ENCODE results near the gene MATK. TPM values are rescaled to one million over a fixed set of nuclear protein-coding genes. Genes with fewer than 3 reads are reported as not detected.

The MATK gene
- polyA plus RNA-seq, 1 donor: 4.9 TPM

DNA sequence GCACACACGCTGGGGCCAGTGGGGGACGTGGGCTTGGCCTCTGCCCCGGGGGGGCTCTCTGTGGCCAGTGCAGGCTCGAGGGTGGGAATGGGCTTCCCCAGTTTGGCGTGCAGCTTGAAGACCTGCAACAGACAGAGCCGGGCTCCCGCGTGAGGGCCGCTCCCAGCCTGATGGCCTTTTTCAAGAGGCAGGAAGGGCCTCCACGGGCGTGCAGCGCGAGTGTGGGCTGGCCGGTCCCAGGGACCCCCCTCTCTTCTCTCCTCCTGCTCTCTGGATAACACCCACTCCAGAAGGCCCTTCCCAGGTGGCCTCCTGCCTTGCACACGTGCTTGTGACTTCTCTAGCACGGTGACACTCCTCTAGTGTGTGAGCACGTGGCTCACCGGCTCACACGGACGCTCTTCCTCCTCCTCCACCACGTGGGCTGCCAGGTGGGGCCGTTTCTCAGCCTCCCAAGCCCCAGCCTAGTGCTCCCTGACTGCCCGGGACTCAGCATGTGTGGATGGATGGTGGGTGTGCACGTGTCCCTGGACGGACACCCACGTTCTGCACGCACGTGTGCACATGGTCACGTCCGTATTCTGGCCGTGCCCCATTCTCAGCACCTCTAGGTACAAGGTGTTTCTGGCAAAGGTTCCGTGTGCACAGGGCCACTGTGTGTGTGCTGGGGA lies 39.2 kb upstream of the MATK start:
- WGBS (ENCODE audit: insufficient coverage, low lambda C conversion rate): no CpG with 5 or more reads among the region's 32 CpGs
- no peaks in the 10 kb centered on the region for H3K36me3 ChIP-seq (ENCODE audit: control insufficient read depth, insufficient read depth, low read length)
- no peak for DNase-seq
- no peak overlapping the region for H3K4me3 ChIP-seq (ENCODE audit: low read length)
- no peaks in the 10 kb centered on the region for H3K4me1 ChIP-seq (ENCODE audit: control insufficient read depth, insufficient read depth, low read length)
- H3K27me3 ChIP-seq (ENCODE audit: control insufficient read depth, insufficient read depth, low read length): peaks cover 7% of the 10 kb centered on the region
- H3K27ac ChIP-seq (ENCODE audit: low read length): no peak overlapping the region
- no peaks in the 10 kb centered on the region for H3K9me3 ChIP-seq (ENCODE audit: control insufficient read depth, low read depth, low read length)

GRCh38 chr19:3823350-3823713 lies 37.2 kb upstream of the MATK start:
- Histone ChIP-seq H3K27ac (ENCODE audit: low read length) (no peak overlapping the region), H3K4me1 (ENCODE audit: control insufficient read depth, insufficient read depth, low read length) (no peaks in the 10 kb centered on the region), H3K9me3 (ENCODE audit: control insufficient read depth, low read depth, low read length) (no peaks in the 10 kb centered on the region), H3K4me3 (ENCODE audit: low read length) (no peak overlapping the region), H3K36me3 (ENCODE audit: control insufficient read depth, insufficient read depth, low read length) (no peaks in the 10 kb centered on the region), H3K27me3 (ENCODE audit: control insufficient read depth, insufficient read depth, low read length) (peaks cover 7% of the 10 kb centered on the region)
- no CpG with 5 or more reads among the region's 10 CpGs for WGBS (ENCODE audit: insufficient coverage, low lambda C conversion rate)
- DNase-seq: no peak

DNA sequence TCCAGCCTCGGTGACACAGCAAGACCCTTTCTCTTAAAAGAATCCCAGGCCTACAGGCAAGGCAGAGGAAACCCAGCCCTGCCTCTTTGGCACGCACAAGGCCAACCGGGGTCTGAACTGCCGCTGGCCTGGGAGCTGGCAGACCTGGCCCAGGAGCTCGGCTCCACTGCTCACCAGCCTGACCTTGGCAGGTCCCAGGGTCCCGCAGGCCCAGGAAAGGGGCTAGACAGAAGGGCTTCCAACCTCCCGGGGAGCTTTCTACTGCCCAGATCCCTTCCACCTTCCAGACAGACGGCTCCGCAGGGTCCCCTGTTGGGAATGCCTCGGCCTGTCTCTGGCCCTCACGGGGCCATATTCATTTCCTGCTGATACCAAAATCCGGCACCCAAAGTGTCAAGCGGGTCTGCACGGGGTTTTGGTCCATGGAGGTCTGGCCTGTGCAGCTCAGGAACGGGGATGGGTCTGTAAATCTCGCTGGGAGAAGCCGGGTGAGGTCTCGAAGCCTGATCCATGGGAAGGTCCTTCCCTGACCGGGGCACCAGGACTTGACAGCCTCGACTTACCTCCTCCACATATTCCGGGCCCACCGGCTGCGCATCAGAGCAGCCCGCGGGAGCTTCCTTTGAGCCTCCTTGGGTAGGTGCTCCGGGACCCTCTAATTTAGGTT lies 36.6 kb upstream of the MATK start:
- DNase-seq: no peak
- Histone ChIP-seq H3K36me3 (ENCODE audit: control insufficient read depth, insufficient read depth, low read length) (no peaks in the 10 kb centered on the region), H3K27ac (ENCODE audit: low read length) (no peak overlapping the region), H3K4me1 (ENCODE audit: control insufficient read depth, insufficient read depth, low read length) (no peaks in the 10 kb centered on the region), H3K4me3 (ENCODE audit: low read length) (no peak overlapping the region), H3K27me3 (ENCODE audit: control insufficient read depth, insufficient read depth, low read length) (peaks cover 7% of the 10 kb centered on the region), H3K9me3 (ENCODE audit: control insufficient read depth, low read depth, low read length) (no peaks in the 10 kb centered on the region)
- WGBS (ENCODE audit: insufficient coverage, low lambda C conversion rate): no CpG with 5 or more reads among the region's 26 CpGs

GRCh38 chr19:3821857-3822364 lies 35.7 kb upstream of the MATK start:
- peak; percentile 28 to 56 for DNase-seq
- no peak overlapping the region for H3K4me3 ChIP-seq (ENCODE audit: low read length)
- WGBS (ENCODE audit: insufficient coverage, low lambda C conversion rate): no CpG with 5 or more reads among the region's 43 CpGs

GRCh38 chr19:3821156-3821555 lies 35.0 kb upstream of the MATK start:
- Histone ChIP-seq H3K9me3 (ENCODE audit: control insufficient read depth, low read depth, low read length) (no peaks in the 10 kb centered on the region), H3K4me1 (ENCODE audit: control insufficient read depth, insufficient read depth, low read length) (no peaks in the 10 kb centered on the region), H3K27me3 (ENCODE audit: control insufficient read depth, insufficient read depth, low read length) (peaks cover 7% of the 10 kb centered on the region), H3K4me3 (ENCODE audit: low read length) (no peak overlapping the region), H3K27ac (ENCODE audit: low read length) (no peak overlapping the region), H3K36me3 (ENCODE audit: control insufficient read depth, insufficient read depth, low read length) (no peaks in the 10 kb centered on the region)
- DNase-seq: no peak
- 100% methylated on average over 1 of the region's 23 CpGs for WGBS (ENCODE audit: insufficient coverage, low lambda C conversion rate)

More at GRCh38 chr19:3821857-3822364, 35.7 kb upstream of the MATK start:
- Histone ChIP-seq H3K27me3 (ENCODE audit: control insufficient read depth, insufficient read depth, low read length) (peaks cover 7% of the 10 kb centered on the region), H3K4me1 (ENCODE audit: control insufficient read depth, insufficient read depth, low read length) (no peaks in the 10 kb centered on the region), H3K27ac (ENCODE audit: low read length) (no peak overlapping the region), H3K36me3 (ENCODE audit: control insufficient read depth, insufficient read depth, low read length) (no peaks in the 10 kb centered on the region), H3K9me3 (ENCODE audit: control insufficient read depth, low read depth, low read length) (no peaks in the 10 kb centered on the region)

DNA sequence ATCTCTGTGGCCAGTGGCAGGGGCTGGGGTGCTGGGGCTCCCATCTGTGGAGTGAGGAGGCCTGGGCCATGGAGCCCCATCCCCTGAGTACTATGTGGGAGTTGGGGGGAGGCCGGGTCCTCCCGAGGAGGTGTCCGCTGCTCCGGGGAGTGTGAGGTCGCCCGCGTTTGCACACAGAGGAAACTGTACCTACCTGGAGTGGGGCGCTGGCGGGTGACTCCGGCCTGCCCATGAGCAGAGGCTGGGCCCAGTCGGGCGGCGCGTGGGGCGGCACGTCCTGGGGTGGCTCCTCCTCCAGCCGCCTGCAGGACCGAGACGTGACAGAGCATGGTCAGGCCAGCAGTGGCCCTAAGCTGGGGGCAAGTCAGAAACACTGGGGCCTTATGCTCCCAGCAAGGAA lies 33.8 kb upstream of the MATK start:
- no peaks in the 10 kb centered on the region for H3K4me1 ChIP-seq (ENCODE audit: control insufficient read depth, insufficient read depth, low read length)
- WGBS (ENCODE audit: insufficient coverage, low lambda C conversion rate): no CpG with 5 or more reads among the region's 19 CpGs
- H3K27me3 ChIP-seq (ENCODE audit: control insufficient read depth, insufficient read depth, low read length): peaks cover 7% of the 10 kb centered on the region
- no peak for DNase-seq
- no peak overlapping the region for H3K4me3 ChIP-seq (ENCODE audit: low read length)
- no peaks in the 10 kb centered on the region for H3K9me3 ChIP-seq (ENCODE audit: control insufficient read depth, low read depth, low read length)
- no peaks in the 10 kb centered on the region for H3K36me3 ChIP-seq (ENCODE audit: control insufficient read depth, insufficient read depth, low read length)
- no peak overlapping the region for H3K27ac ChIP-seq (ENCODE audit: low read length)

DNA sequence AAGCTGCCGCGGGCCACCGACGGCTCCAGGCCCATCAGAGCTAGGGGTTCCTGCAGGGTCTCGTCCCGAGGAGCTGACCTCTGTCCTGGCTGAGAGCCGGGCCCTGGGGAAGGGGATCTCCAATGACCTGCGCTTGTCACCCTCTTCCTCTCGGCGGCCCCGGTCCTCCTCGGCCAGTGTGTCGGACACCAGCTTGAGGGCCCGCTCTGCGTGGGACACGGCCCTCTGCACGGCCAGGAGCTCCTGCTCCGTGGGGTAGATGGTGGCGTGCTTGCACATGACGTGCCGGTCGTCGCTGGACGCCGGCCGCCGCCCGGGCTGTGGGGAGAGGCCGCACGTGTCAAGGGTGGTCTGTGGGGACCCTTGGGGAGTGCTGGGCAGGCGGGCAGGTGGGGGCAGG lies 32.7 kb upstream of the MATK start:
- Histone ChIP-seq H3K4me1 (ENCODE audit: control insufficient read depth, insufficient read depth, low read length) (no peaks in the 10 kb centered on the region), H3K36me3 (ENCODE audit: control insufficient read depth, insufficient read depth, low read length) (no peaks in the 10 kb centered on the region), H3K9me3 (ENCODE audit: control insufficient read depth, low read depth, low read length) (no peaks in the 10 kb centered on the region), H3K27ac (ENCODE audit: low read length) (no peak overlapping the region), H3K4me3 (ENCODE audit: low read length) (no peak overlapping the region), H3K27me3 (ENCODE audit: control insufficient read depth, insufficient read depth, low read length) (peaks cover 7% of the 10 kb centered on the region)
- no CpG with 5 or more reads among the region's 31 CpGs for WGBS (ENCODE audit: insufficient coverage, low lambda C conversion rate)
- DNase-seq: no peak

DNA sequence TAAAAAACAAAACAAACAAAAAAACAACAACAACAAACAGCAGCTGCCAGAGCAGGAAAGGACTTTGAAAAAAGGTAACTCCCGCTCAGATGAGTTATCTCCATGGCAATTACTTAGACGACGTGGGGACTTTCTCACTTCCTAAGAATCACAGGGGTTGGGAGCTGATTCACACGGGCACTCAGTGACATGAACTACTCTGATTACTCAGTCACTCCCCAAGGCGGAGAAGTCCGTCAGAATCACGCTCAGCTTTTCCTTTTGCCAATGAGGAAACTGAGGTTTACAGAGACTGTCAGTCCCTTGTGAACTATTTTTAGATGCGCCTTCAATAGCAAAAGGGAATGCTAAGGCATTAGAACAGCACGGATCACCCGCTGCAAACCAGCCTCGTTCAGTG lies 32.3 kb upstream of the MATK start:
- WGBS (ENCODE audit: insufficient coverage, low lambda C conversion rate): 60% methylated on average over 1 of the region's 11 CpGs
- Histone ChIP-seq H3K27ac (ENCODE audit: low read length) (no peak overlapping the region), H3K36me3 (ENCODE audit: control insufficient read depth, insufficient read depth, low read length) (no peaks in the 10 kb centered on the region)

DNA sequence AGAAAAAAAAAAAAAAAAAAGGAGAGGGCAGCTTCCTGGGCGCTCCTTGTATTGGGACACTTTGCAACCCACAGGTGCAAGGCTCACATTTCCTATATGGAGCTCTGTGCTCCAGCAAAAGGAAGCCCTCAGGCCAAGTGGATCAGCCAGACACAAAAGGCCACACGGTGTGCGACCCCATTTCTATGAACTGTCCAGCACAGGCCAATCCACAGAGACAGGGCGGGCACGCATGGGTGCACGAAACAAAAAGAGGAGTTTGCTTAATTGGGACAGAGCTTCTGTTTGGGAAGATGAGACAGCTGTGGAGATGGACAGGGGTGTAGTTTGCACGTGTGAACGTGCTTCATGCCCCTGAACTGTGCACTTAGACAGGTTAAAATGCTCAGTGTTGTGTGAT lies 31.6 kb upstream of the MATK start:
- H3K36me3 ChIP-seq (ENCODE audit: control insufficient read depth, insufficient read depth, low read length): no peaks in the 10 kb centered on the region
- no peaks in the 10 kb centered on the region for H3K9me3 ChIP-seq (ENCODE audit: control insufficient read depth, low read depth, low read length)
- no peak for DNase-seq
- no CpG with 5 or more reads among the region's 8 CpGs for WGBS (ENCODE audit: insufficient coverage, low lambda C conversion rate)
- H3K4me1 ChIP-seq (ENCODE audit: control insufficient read depth, insufficient read depth, low read length): no peaks in the 10 kb centered on the region
- peaks cover 2% of the 10 kb centered on the region for H3K27me3 ChIP-seq (ENCODE audit: control insufficient read depth, insufficient read depth, low read length)
- H3K4me3 ChIP-seq (ENCODE audit: low read length): no peak overlapping the region
- H3K27ac ChIP-seq (ENCODE audit: low read length): no peak overlapping the region

More for the DNA sequence above, 32.3 kb upstream of the MATK start:
- DNase-seq: no peak
- no peaks in the 10 kb centered on the region for H3K4me1 ChIP-seq (ENCODE audit: control insufficient read depth, insufficient read depth, low read length)
- no peaks in the 10 kb centered on the region for H3K9me3 ChIP-seq (ENCODE audit: control insufficient read depth, low read depth, low read length)
- H3K27me3 ChIP-seq (ENCODE audit: control insufficient read depth, insufficient read depth, low read length): peaks cover 7% of the 10 kb centered on the region
- H3K4me3 ChIP-seq (ENCODE audit: low read length): no peak overlapping the region

DNA sequence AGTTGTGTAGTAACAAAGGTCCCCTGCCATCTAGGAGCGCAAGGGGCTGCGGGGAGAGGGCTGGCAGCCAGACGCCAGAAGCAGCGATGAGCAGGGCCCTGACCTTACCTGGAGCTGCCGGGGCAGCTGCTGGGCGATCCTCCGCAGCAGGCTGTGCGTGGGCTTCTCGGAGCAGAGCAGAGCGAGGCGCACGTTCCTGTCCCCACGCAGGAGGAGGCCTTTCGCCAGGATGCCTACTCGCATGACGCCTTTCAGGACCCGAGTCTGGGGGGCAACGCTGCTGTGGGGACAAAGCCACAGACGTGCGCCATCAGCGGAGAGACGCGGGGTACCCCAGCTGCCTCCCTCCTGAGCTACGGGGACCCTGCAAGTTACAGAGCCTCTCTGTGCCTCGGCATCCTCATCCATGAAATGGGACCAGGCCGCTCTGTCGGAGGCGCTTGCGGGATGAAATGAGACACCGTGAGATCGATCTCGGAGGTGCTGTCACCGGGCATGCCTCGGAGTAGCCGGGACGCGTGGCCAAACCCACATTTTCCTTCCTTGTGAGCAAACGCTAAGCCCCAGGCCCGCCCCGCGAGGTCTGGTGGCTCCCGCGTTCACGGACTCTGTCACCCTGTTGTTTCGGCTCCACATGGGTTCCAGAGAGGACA lies 30.5 kb upstream of the MATK start:
- no peak overlapping the region for H3K27ac ChIP-seq (ENCODE audit: low read length)
- H3K4me1 ChIP-seq (ENCODE audit: control insufficient read depth, insufficient read depth, low read length): no peaks in the 10 kb centered on the region
- H3K9me3 ChIP-seq (ENCODE audit: control insufficient read depth, low read depth, low read length): no peaks in the 10 kb centered on the region
- H3K4me3 ChIP-seq (ENCODE audit: low read length): no peak overlapping the region
- no peak for DNase-seq
- H3K36me3 ChIP-seq (ENCODE audit: control insufficient read depth, insufficient read depth, low read length): no peaks in the 10 kb centered on the region
- no peaks in the 10 kb centered on the region for H3K27me3 ChIP-seq (ENCODE audit: control insufficient read depth, insufficient read depth, low read length)
- WGBS (ENCODE audit: insufficient coverage, low lambda C conversion rate): no CpG with 5 or more reads among the region's 45 CpGs
